Fibroblast of villous mesenchyme (primary cell): ENCODE data around the gene ADIPOQ. TPM values are rescaled to one million over a fixed set of nuclear protein-coding genes. Genes with fewer than 3 reads are reported as not detected.

ENCODE experiments used
- DNase-seq: peaks from one replicate; pipeline ENCODE4 v3.0.0-alpha.2; 2010; ENCODE audit warnings: low read depth
- H3K4me3 ChIP-seq: 2 replicates; pipeline ENCODE4 v1.5.1; 2011; ENCODE audit warnings: low read depth, mild to moderate bottlenecking, low read length
- total RNA-seq: library from RNA; depleted of rRNA; stranded (reverse); fragments of >200 nt; gene quantifications from 2 replicates; pipeline ENCODE4 v1.2.3, GENCODE V29; 2012
- TF ChIP-seq, protein P1 (sequence below): IDR thresholded peaks from 2 replicates; pipeline ENCODE4 v1.5.1; 2012; ENCODE audit warnings: low read depth, mild to moderate bottlenecking, low read length; ENCODE audit not compliant: insufficient read depth

Gene ADIPOQ
- total RNA-seq, 1 donor, result not detected

DNA sequence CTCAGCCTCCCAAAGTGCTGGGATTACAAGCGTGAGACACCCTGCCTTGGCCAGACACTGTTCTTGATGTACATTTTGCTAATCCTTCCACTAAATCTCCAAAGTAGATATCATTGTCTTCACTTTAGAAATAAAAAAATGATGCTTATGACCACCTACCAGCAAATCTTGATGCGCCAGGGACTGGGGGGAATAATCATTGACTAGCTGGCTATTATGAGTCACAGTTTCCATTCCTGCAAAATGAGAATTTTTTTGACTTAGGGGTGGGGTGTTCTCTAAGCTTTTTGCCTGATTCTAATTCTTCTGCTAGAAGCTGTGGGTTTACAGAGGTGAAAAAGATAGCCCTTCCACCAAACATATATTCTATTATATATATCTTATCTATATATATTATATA is 19.1 kb upstream of the ADIPOQ start:
- H3K4me3 ChIP-seq, result no peak overlapping the region
- no peak for DNase-seq
- TF ChIP-seq, protein P1, sequence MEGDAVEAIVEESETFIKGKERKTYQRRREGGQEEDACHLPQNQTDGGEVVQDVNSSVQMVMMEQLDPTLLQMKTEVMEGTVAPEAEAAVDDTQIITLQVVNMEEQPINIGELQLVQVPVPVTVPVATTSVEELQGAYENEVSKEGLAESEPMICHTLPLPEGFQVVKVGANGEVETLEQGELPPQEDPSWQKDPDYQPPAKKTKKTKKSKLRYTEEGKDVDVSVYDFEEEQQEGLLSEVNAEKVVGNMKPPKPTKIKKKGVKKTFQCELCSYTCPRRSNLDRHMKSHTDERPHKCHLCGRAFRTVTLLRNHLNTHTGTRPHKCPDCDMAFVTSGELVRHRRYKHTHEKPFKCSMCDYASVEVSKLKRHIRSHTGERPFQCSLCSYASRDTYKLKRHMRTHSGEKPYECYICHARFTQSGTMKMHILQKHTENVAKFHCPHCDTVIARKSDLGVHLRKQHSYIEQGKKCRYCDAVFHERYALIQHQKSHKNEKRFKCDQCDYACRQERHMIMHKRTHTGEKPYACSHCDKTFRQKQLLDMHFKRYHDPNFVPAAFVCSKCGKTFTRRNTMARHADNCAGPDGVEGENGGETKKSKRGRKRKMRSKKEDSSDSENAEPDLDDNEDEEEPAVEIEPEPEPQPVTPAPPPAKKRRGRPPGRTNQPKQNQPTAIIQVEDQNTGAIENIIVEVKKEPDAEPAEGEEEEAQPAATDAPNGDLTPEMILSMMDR, result no peak

DNA sequence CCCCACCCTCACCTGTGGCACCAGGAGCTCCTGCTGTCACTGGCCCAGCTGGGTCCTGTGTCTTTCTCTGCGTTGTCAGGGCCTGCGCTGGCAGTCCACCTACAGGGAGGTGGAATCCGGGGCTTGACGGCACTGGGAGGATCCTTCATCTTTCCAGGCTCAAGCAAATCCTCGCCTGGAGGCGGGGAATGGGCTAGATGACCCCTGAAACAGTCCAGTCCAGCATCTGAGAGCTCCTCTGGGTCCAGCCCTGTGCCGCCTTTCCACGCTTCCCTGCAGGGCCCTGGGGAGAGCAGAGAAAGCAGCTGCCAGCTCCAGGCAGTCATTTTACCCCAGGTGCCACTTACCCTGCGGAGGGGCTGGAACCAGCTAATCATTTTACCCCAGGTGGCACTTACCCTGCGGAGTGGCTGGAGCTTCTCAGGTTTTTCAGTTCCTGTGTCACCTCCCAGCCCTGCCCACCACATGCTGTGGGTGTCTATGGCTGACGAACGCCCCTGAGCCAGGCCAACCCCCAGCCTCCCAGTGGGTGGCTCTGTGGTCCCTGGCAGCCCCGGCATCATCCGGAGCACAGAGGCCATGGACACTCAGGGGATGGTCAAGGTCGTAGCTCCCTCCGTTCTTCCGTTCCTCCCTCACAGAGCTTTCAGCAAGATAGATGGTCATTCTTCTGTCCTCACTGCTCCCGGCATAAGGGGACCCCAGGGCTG is 17.9 kb upstream of the ADIPOQ start:
- no peak for DNase-seq
- H3K4me3 ChIP-seq, result no peak overlapping the region
- TF ChIP-seq, protein P1, result no peak

DNA sequence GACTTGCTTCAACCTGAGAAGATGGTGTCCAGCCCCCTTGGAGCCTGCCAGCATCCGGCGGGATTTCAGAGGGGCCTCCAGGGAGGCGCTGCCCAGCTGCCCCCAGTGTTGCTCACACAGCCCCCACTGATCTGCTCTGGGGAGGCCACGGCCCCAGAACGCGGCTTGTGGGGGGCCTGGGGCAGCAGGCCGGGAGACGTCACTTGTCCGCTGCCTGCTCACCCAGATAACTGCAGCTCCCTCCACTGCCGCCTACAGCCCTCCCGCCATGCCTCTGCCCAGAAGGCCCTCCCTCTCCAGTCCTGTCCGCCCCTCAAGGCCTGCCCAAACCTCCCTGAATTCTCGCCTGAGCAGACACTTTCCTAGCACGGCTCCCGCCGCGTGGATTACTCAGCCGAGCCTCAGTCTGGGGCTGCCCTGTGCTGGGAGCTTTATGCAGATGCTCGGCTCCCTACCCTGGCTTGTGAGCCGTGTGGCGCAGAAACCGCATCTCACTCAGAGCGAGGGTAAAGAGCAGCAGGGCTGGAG is 17.2 kb upstream of the ADIPOQ start:
- no peak overlapping the region for H3K4me3 ChIP-seq
- DNase-seq, result peak; percentile 38
- TF ChIP-seq, protein P1, result no peak

DNA sequence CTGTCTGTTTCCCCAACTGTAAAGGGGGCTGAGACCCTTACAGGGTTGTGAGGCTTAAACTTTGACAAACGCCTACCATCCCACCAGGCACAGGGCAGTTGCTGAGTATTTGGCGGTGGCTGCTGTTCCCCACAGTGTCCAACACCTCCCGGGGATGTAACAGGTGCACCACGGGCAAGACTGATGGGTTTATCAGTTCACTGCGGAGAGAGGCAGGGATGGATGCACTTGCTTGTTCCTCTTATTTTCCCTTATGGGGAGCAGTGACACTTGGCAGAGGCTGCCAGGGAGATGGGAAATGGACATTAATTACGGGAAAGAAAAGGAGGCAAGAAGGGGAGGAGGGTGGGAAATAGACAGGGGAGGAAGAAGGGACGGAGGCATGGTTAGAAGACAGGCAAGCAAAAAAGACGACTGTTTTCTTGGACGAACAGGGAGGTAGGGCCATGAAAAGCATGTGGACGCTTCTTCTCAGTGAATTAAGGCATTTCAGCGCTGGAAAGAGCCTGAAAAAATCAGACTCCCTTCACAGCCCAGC is 16.6 kb upstream of the ADIPOQ start:
- no peak overlapping the region for H3K4me3 ChIP-seq

DNA sequence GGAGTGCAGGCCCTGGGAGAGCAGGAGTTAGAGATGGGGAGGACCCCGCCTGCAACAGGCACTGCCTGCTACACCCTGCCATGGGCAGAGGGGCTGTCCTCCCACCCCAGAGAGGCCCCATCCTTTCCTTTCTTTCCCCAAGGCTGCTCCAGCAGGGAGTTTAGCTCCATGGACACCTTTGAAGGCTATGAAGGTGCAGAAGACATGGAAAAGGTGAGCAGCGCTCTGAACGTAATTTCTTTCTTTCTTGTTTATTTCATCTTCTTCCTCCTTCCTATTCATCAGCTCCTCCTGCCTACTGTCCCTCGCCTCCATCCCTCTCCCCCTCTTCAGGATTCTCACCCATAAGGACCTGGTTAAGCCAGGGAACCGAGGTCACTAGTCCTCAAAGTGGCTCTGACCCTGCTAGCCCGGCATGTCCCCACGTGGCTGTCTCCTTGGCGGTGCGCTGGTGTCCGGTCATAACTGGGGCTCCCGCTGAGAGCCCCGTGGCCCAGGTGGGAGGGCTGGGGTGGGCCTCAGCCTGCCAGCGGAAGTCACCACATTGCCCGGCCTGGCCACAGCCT is 16.0 kb upstream of the ADIPOQ start:
- DNase-seq, result no peak
- peak overlapping the region; percentile 64 for H3K4me3 ChIP-seq
- TF ChIP-seq, protein P1, result no peak

More for the DNA sequence above, 16.6 kb upstream of the ADIPOQ start:
- TF ChIP-seq, protein P1, result no peak
- DNase-seq, result no peak

DNA sequence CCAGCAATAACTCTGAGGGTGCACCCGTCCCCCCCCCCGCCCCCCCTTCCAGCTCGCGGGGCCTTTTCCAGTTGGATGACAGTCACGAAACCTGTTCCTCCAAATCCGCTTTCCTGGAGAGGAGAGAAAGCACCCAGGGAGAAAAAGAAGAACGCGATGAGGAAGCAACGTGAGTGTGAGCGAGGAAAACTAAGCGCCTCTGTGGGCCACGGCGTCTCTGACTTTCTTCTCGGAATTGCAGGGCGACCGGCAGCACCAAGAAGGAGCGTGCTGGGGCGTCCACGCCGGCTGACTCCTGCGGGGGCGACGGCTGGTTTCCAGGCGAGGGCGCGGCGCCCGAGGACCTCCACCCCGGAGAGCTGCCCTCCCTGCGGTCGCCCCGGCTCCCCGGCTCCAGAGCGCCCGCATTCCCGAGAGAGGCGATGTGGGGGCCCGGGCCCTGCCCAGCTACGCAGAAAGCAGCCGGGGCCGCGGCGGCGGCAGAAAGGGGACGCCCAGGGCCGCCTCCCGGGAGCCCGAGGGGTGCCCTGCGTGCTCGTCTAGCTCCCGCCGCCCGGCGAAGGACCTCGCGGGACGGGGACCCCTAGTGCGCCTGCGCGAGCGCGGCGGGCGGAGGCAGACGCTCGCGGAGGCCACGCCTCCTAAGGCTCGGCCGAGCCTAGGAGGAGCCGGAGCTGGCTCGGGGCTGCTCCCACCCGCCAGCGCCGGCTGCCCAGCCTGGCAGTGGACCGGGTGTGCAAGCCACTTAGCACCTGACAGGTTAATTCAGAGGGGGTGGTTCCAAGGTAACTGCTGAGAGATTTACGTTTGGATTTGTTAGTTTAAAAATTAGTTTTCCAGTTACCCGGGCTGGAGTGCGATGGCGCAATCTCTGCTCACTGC is 15.3 kb upstream of the ADIPOQ start:
- TF ChIP-seq, protein P1, result no peak
- peak; percentile 74 for DNase-seq
- H3K4me3 ChIP-seq, result peak overlapping the region; percentile 64
